ENCODE measurements around the gene ITGA3. TPM values are rescaled to one million over a fixed set of nuclear protein-coding genes. Genes with fewer than 3 reads are reported as not detected.

The ITGA3 gene
- total RNA-seq, 4 donors from 2014 or later, result 145 to 246 (median 172) TPM

- H3K27ac ChIP-seq, result no peak overlapping the region
- no peak for DNase-seq
- H3K4me1 ChIP-seq, result peaks cover 12 to 30% of the 10 kb centered on the region in 2 donors
- H3K36me3 ChIP-seq, result no peaks in the 10 kb centered on the region
- H3K9me3 ChIP-seq, result no peaks in the 10 kb centered on the region
- intact Hi-C loops (cut with DNase I), result no loop called here
- no peak for TF ChIP-seq CTCF (IDR thresholded peaks at IDR 0.05)
- no peak for TF ChIP-seq POLR2A (IDR thresholded peaks at IDR 0.05)
- 28 to 34% methylated on average over 30 to 31 of the region's 32 CpGs for WGBS, 2 donors
- H3K4me3 ChIP-seq (replicated peaks in 1 of 3), result peak overlapping the region in 1 of 3 donors; percentile 32
- H3K27me3 ChIP-seq, result peaks cover 5% of the 10 kb centered on the region
Observed at GRCh38 chr17:50128441-50129352, 72.8 kb downstream of the ITGA3 start.

- peaks cover 0 to 2% of the 10 kb centered on the region in 2 donors for H3K36me3 ChIP-seq
- TF ChIP-seq POLR2A (IDR thresholded peaks at IDR 0.05), result no peak
- TF ChIP-seq CTCF (IDR thresholded peaks at IDR 0.05), result no peak
- peaks cover 5% of the 10 kb centered on the region for H3K27me3 ChIP-seq
- H3K27ac ChIP-seq, result no peak overlapping the region
- DNase-seq, result no peak
- 4% methylated on average over 4 to 10 of the region's 31 CpGs for WGBS, 2 donors
- no peaks in the 10 kb centered on the region for H3K9me3 ChIP-seq
- intact Hi-C loops (cut with DNase I), result no loop called here
- peak overlapping the region in 1 of 3 donors; percentile 32 for H3K4me3 ChIP-seq (replicated peaks in 1 of 3)
- H3K4me1 ChIP-seq, result peaks cover 12 to 24% of the 10 kb centered on the region in 2 donors
Observed at GRCh38 chr17:50129353-50129727, 73.4 kb downstream of the ITGA3 start.

GRCh38 chr17:50129728-50130558 is 74.0 kb downstream of the ITGA3 start, which contains the start of gene SAMD14:
TSS of gene SAMD14 (minus strand) at chr17:50130160. CDS start at chr17:50124959, 5,201 bp downstream.
- DNase-seq, result no peak
- Histone ChIP-seq H3K4me3 (replicated peaks in 1 of 3) (peak within 1 kb of the TSS in 1 of 3 donors; percentile 32), H3K36me3 (peaks cover 0 to 6% of the 10 kb centered on the region in 2 donors), H3K27me3 (peaks cover 5% of the 10 kb centered on the region), H3K4me1 (peaks cover 12 to 24% of the 10 kb centered on the region in 2 donors), H3K9me3 (no peaks in the 10 kb centered on the region), H3K27ac (no peak within 1 kb of the TSS)
- intact Hi-C loops (cut with DNase I), result no loop called here
- 1 to 2% methylated on average over 19 to 37 of the region's 84 CpGs for WGBS, 2 donors
- no peak for TF ChIP-seq CTCF (IDR thresholded peaks at IDR 0.05)
- no peak for TF ChIP-seq POLR2A (IDR thresholded peaks at IDR 0.05)

- H3K27ac ChIP-seq, result no peak overlapping the region
- H3K4me1 ChIP-seq, result peaks cover 12 to 24% of the 10 kb centered on the region in 2 donors
- no peak for DNase-seq
- no peak for TF ChIP-seq CTCF (IDR thresholded peaks at IDR 0.05)
- no peak for TF ChIP-seq POLR2A (IDR thresholded peaks at IDR 0.05)
- H3K27me3 ChIP-seq, result peaks cover 5% of the 10 kb centered on the region
- no peak overlapping the region for H3K4me3 ChIP-seq (replicated peaks in 1 of 3)
- H3K36me3 ChIP-seq, result peaks cover 6 to 14% of the 10 kb centered on the region in 2 donors
- intact Hi-C loops (cut with DNase I), result no loop called here
- WGBS, 2 donors, result 44 to 49% methylated on average over 16 to 19 of the region's 19 CpGs
- no peaks in the 10 kb centered on the region for H3K9me3 ChIP-seq
Observed at GRCh38 chr17:50130559-50131305, 74.8 kb downstream of the ITGA3 start.

All from thyroid gland (tissue), 4 donors.